Measurements from ENCODE around the gene FRMD7.

The FRMD7 gene

DNA sequence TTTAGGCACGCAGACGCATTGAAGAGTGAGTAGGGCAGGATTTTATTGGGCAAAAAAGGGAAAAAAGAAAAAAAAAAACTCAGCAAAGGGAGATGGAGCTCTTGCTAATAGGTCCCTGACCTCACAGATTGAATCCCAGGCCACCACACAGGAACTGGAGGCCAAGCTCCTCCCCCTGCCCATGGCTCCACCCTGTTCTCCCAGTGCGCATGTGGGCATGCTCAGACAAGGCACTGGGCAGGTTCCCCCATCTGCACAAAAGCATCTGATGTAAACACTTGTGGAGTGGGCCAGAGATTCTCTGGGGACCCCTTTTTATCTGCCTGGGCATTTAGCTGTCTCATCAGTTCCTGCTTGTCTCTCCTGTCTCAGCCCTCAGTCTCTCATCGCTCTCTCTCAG, 9.5 kb downstream of the FRMD7 start:
- ChIA-PET CTCF (interaction anchor here (0.7 to 1.1 kb wide), 2 partner anchors 26 to 656 kb away, joined by 3 to 5 read pairs; no protein-coding TSS in a partner anchor), POLR2A (no interaction called here)
- TF ChIP-seq KLF17 (tag by site-specific recombination; IDR thresholded peaks at IDR 0.05) (no peak), ZNF530 (tag by site-specific recombination; IDR thresholded peaks at IDR 0.05; ENCODE audit: low read depth) (no peak), ZNF404 (tag by site-specific recombination; IDR thresholded peaks at IDR 0.05) (no peak), ZNF341 (tag by site-specific recombination; IDR thresholded peaks at IDR 0.05; ENCODE audit: low read depth) (no peak), MZF1 (tag by site-specific recombination; IDR thresholded peaks at IDR 0.05; ENCODE audit: borderline replicate concordance) (no peak), ZXDB (tag by site-specific recombination; IDR thresholded peaks at IDR 0.05) (no peak), BCL11A (tag by site-specific recombination; IDR thresholded peaks at IDR 0.05; ENCODE audit: low read depth) (no peak), ZNF239 (tag by site-specific recombination; IDR thresholded peaks at IDR 0.05) (no peak), ZNF792 (tag by site-specific recombination; IDR thresholded peaks at IDR 0.05) (no peak), MYNN (tag by site-specific recombination; IDR thresholded peaks at IDR 0.05; ENCODE audit: borderline replicate concordance) (no peak), IKZF3 (tag by site-specific recombination; IDR thresholded peaks at IDR 0.05) (no peak), ZNF169 (tag by site-specific recombination; IDR thresholded peaks at IDR 0.05) (no peak), ZFP69B (tag by site-specific recombination; IDR thresholded peaks at IDR 0.05) (no peak), ZNF24 (tag by site-specific recombination; IDR thresholded peaks at IDR 0.05) (no peak), ZNF157 (tag by site-specific recombination; IDR thresholded peaks at IDR 0.05) (no peak), ZNF138 (tag by site-specific recombination; IDR thresholded peaks at IDR 0.05; ENCODE audit: borderline replicate concordance) (no peak)
- TF ChIP-seq, protein P1, sequence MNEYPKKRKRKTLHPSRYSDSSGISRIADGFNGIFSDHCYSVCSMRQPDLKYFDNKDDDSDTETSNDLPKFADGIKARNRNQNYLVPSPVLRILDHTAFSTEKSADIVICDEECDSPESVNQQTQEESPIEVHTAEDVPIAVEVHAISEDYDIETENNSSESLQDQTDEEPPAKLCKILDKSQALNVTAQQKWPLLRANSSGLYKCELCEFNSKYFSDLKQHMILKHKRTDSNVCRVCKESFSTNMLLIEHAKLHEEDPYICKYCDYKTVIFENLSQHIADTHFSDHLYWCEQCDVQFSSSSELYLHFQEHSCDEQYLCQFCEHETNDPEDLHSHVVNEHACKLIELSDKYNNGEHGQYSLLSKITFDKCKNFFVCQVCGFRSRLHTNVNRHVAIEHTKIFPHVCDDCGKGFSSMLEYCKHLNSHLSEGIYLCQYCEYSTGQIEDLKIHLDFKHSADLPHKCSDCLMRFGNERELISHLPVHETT (tag by site-specific recombination; IDR thresholded peaks at IDR 0.05), result no peak
- Histone ChIP-seq H3K4me1 (ENCODE audit: control insufficient read depth, insufficient read depth, low read length) (no peaks in the 10 kb centered on the region), H3K9me3 (ENCODE audit: control insufficient read depth, insufficient read depth, low read depth, low read length) (no peaks in the 10 kb centered on the region), H3K4me3 (ENCODE audit: low read depth, low read length) (no peak overlapping the region), H3K36me3 (ENCODE audit: control insufficient read depth in 2 of 2, insufficient read depth in 1 of 2, low read length in 2 of 2) (no peaks in the 10 kb centered on the region), H3K27ac (ENCODE audit: extremely low read depth, low read depth, low read length) (no peak overlapping the region)

GRCh38 chrX:132115792-132116191, 12.0 kb downstream of the FRMD7 start:
- no peaks in the 10 kb centered on the region for H3K4me1 ChIP-seq (ENCODE audit: control insufficient read depth, insufficient read depth, low read length)
- no peak overlapping the region for H3K27ac ChIP-seq (ENCODE audit: extremely low read depth, low read depth, low read length)
- no peaks in the 10 kb centered on the region for H3K36me3 ChIP-seq (ENCODE audit: control insufficient read depth in 2 of 2, insufficient read depth in 1 of 2, low read length in 2 of 2)
- no peak overlapping the region for H3K4me3 ChIP-seq (ENCODE audit: low read depth, low read length)
- CTCF ChIA-PET, result interaction anchor here (1.1 kb wide), 1 partner anchor 23 kb away, joined by 3 read pairs; no protein-coding TSS in a partner anchor
- no peaks in the 10 kb centered on the region for H3K9me3 ChIP-seq (ENCODE audit: control insufficient read depth, insufficient read depth, low read depth, low read length)
- POLR2A ChIA-PET, result no interaction called here
- TF ChIP-seq MZF1 (tag by site-specific recombination; IDR thresholded peaks at IDR 0.05; ENCODE audit: borderline replicate concordance) (no peak), PBX3 (CRISPR knock-in tag; IDR thresholded peaks at IDR 0.05) (no peak), ZNF280C (tag by site-specific recombination; IDR thresholded peaks at IDR 0.05) (no peak), ZNF112 (tag by site-specific recombination; IDR thresholded peaks at IDR 0.05) (no peak), BCL11A (tag by site-specific recombination; IDR thresholded peaks at IDR 0.05; ENCODE audit: low read depth) (no peak), ZNF184 (tag by site-specific recombination; IDR thresholded peaks at IDR 0.05) (no peak), KLF8 (tag by site-specific recombination; IDR thresholded peaks at IDR 0.05) (no peak), ZSCAN5A (tag by site-specific recombination; IDR thresholded peaks at IDR 0.05) (no peak), ZNF473 (tag by site-specific recombination; IDR thresholded peaks at IDR 0.05) (no peak), ZNF148 (tag by site-specific recombination; IDR thresholded peaks at IDR 0.05; ENCODE audit: borderline replicate concordance) (no peak), KLF17 (tag by site-specific recombination; IDR thresholded peaks at IDR 0.05) (no peak)
